ENCODE results near the gene REELD1. TPM values are rescaled to one million over a fixed set of nuclear protein-coding genes. Genes with fewer than 3 reads are reported as not detected.

The REELD1 gene
- total RNA-seq (not detected), polyA plus RNA-seq (0.13 TPM)

GRCh38 chr4:146214238-146214637 is at the start of gene REELD1:
Gene REELD1 (plus strand): TSS chr4:146214538. CDS start chr4:146216953, 2,415 bp downstream.
- Histone ChIP-seq H3K4me1 (ENCODE audit: insufficient read depth) (no peaks in the 10 kb centered on the region), H3K4me3 (ENCODE audit: low read depth, low read length) (no peak within 1 kb of the TSS), H3K27ac (ENCODE audit: low read depth) (no peak within 1 kb of the TSS), H3K36me3 (ENCODE audit: insufficient read depth) (no peaks in the 10 kb centered on the region)
- 83% methylated on average over 5 of the region's 5 CpGs for WGBS
- no peak for DNase-seq (ENCODE audit: extremely low spot score)

GRCh38 chr4:146165221-146165620 is 49.1 kb upstream of the REELD1 start:
- WGBS: 74% methylated on average over 1 of the region's 1 CpG
- Histone ChIP-seq H3K4me3 (ENCODE audit: low read depth, low read length) (no peak overlapping the region), H3K4me1 (ENCODE audit: insufficient read depth) (no peaks in the 10 kb centered on the region), H3K36me3 (ENCODE audit: insufficient read depth) (no peaks in the 10 kb centered on the region), H3K27ac (ENCODE audit: low read depth) (no peak overlapping the region)
- no peak for DNase-seq (ENCODE audit: extremely low spot score)

GRCh38 chr4:146165840-146166239 is 48.5 kb upstream of the REELD1 start:
- no peak overlapping the region for H3K27ac ChIP-seq (ENCODE audit: low read depth)
- no peak for DNase-seq (ENCODE audit: extremely low spot score)
- no peaks in the 10 kb centered on the region for H3K36me3 ChIP-seq (ENCODE audit: insufficient read depth)
- H3K4me1 ChIP-seq (ENCODE audit: insufficient read depth): no peaks in the 10 kb centered on the region
- H3K4me3 ChIP-seq (ENCODE audit: low read depth, low read length): no peak overlapping the region

GRCh38 chr4:146170149-146170548 is 44.2 kb upstream of the REELD1 start:
- no peaks in the 10 kb centered on the region for H3K36me3 ChIP-seq (ENCODE audit: insufficient read depth)
- WGBS: 83% methylated on average over 3 of the region's 3 CpGs
- DNase-seq (ENCODE audit: extremely low spot score): no peak
- H3K4me1 ChIP-seq (ENCODE audit: insufficient read depth): no peaks in the 10 kb centered on the region
- H3K27ac ChIP-seq (ENCODE audit: low read depth): no peak overlapping the region
- H3K4me3 ChIP-seq (ENCODE audit: low read depth, low read length): no peak overlapping the region

GRCh38 chr4:146175541-146176453 is 38.5 kb upstream of the REELD1 start, which contains the start of gene LSM6:
Gene LSM6 (plus strand): TSS chr4:146175718. CDS start chr4:146182922, 7,204 bp downstream.
- under 1% methylated on average over 75 of the region's 75 CpGs for WGBS
- Histone ChIP-seq H3K4me3 (ENCODE audit: low read depth, low read length) (peak within 1 kb of the TSS; percentile 94), H3K4me1 (ENCODE audit: insufficient read depth) (peaks cover 5% of the 10 kb centered on the region), H3K36me3 (ENCODE audit: insufficient read depth) (no peaks in the 10 kb centered on the region), H3K27ac (ENCODE audit: low read depth) (peak within 1 kb of the TSS; percentile 95)
- peak; percentile 72 for DNase-seq (ENCODE audit: extremely low spot score)

- 78% methylated on average over 2 of the region's 2 CpGs for WGBS
- no peak overlapping the region for H3K27ac ChIP-seq (ENCODE audit: low read depth)
- no peak overlapping the region for H3K4me3 ChIP-seq (ENCODE audit: low read depth, low read length)
- no peaks in the 10 kb centered on the region for H3K36me3 ChIP-seq (ENCODE audit: insufficient read depth)
- DNase-seq (ENCODE audit: extremely low spot score): no peak
- peaks cover 5% of the 10 kb centered on the region for H3K4me1 ChIP-seq (ENCODE audit: insufficient read depth)
Observed at GRCh38 chr4:146176891-146177290, 37.4 kb upstream of the REELD1 start.

- no peak for DNase-seq (ENCODE audit: extremely low spot score)
- Histone ChIP-seq H3K27ac (ENCODE audit: low read depth) (no peak overlapping the region), H3K36me3 (ENCODE audit: insufficient read depth) (no peaks in the 10 kb centered on the region), H3K4me1 (ENCODE audit: insufficient read depth) (peaks cover 5% of the 10 kb centered on the region), H3K4me3 (ENCODE audit: low read depth, low read length) (no peak overlapping the region)
- 85% methylated on average over 8 of the region's 8 CpGs for WGBS
Observed at GRCh38 chr4:146178126-146178525, 36.2 kb upstream of the REELD1 start.

GRCh38 chr4:146179784-146180370 is 34.5 kb upstream of the REELD1 start:
- Histone ChIP-seq H3K4me3 (ENCODE audit: low read depth, low read length) (no peak overlapping the region), H3K36me3 (ENCODE audit: insufficient read depth) (peaks cover 5% of the 10 kb centered on the region), H3K4me1 (ENCODE audit: insufficient read depth) (peaks cover 5% of the 10 kb centered on the region), H3K27ac (ENCODE audit: low read depth) (no peak overlapping the region)
- no peak for DNase-seq (ENCODE audit: extremely low spot score)
- WGBS: 59% methylated on average over 7 of the region's 7 CpGs

GRCh38 chr4:146182443-146182842 is 31.9 kb upstream of the REELD1 start:
- no peak for DNase-seq (ENCODE audit: extremely low spot score)
- Histone ChIP-seq H3K36me3 (ENCODE audit: insufficient read depth) (peaks cover 7% of the 10 kb centered on the region), H3K27ac (ENCODE audit: low read depth) (no peak overlapping the region), H3K4me3 (ENCODE audit: low read depth, low read length) (no peak overlapping the region), H3K4me1 (ENCODE audit: insufficient read depth) (peaks cover 5% of the 10 kb centered on the region)
- 96% methylated on average over 3 of the region's 3 CpGs for WGBS

GRCh38 chr4:146183209-146183608 is 31.1 kb upstream of the REELD1 start:
- H3K4me1 ChIP-seq (ENCODE audit: insufficient read depth): peaks cover 2% of the 10 kb centered on the region
- H3K36me3 ChIP-seq (ENCODE audit: insufficient read depth): peaks cover 7% of the 10 kb centered on the region
- 91% methylated on average over 2 of the region's 2 CpGs for WGBS
- no peak overlapping the region for H3K27ac ChIP-seq (ENCODE audit: low read depth)
- H3K4me3 ChIP-seq (ENCODE audit: low read depth, low read length): no peak overlapping the region
- DNase-seq (ENCODE audit: extremely low spot score): no peak

GRCh38 chr4:146186041-146186440 is 28.3 kb upstream of the REELD1 start:
- no peak overlapping the region for H3K4me3 ChIP-seq (ENCODE audit: low read depth, low read length)
- whole genome bisulfite sequencing: 92% methylated on average over 4 of the region's 4 CpGs
- H3K4me1 ChIP-seq (ENCODE audit: insufficient read depth): no peaks in the 10 kb centered on the region
- peaks cover 7% of the 10 kb centered on the region for H3K36me3 ChIP-seq (ENCODE audit: insufficient read depth)
- H3K27ac ChIP-seq (ENCODE audit: low read depth): no peak overlapping the region
- no peak for DNase-seq (ENCODE audit: extremely low spot score)

- Histone ChIP-seq H3K4me3 (ENCODE audit: low read depth, low read length) (no peak overlapping the region), H3K27ac (ENCODE audit: low read depth) (no peak overlapping the region), H3K4me1 (ENCODE audit: insufficient read depth) (no peaks in the 10 kb centered on the region), H3K36me3 (ENCODE audit: insufficient read depth) (peaks cover 7% of the 10 kb centered on the region)
- WGBS: 85% methylated on average over 3 of the region's 3 CpGs
- DNase-seq (ENCODE audit: extremely low spot score): no peak
Observed at GRCh38 chr4:146186596-146186995, 27.7 kb upstream of the REELD1 start.

GRCh38 chr4:146190456-146190855 is 23.9 kb upstream of the REELD1 start:
- Histone ChIP-seq H3K4me3 (ENCODE audit: low read depth, low read length) (no peak overlapping the region), H3K36me3 (ENCODE audit: insufficient read depth) (peaks cover 2% of the 10 kb centered on the region), H3K4me1 (ENCODE audit: insufficient read depth) (no peaks in the 10 kb centered on the region), H3K27ac (ENCODE audit: low read depth) (no peak overlapping the region)
- 54% methylated on average over 2 of the region's 2 CpGs for WGBS
- DNase-seq (ENCODE audit: extremely low spot score): no peak
